ENCODE data around the gene EDEM3.

GRCh38 chr1:184785529-184785928 lies 30.9 kb upstream of the EDEM3 start:
- TF ChIP-seq CTCF (IDR thresholded peaks at IDR 0.05) (no peak), ZFX (IDR thresholded peaks at IDR 0.05; ENCODE audit: borderline replicate concordance) (no peak)
